C4-2B (cell line): ENCODE results near the gene VRK3.

Experiments
- CTCF ChIP-seq: fragments of 450-650 bp; conservative IDR thresholded peaks from 2 replicates; pipeline ENCODE4 v1.5.1; 2017; ENCODE audit warnings: mild to moderate bottlenecking
- ZFX ChIP-seq: fragments of 450-650 bp; IDR thresholded peaks from 2 replicates; pipeline ENCODE4 v1.6.1; 2017

GRCh38 chr19:49971991-49972411 is 53.2 kb downstream of the VRK3 start:
- TF ChIP-seq CTCF, result no peak
- TF ChIP-seq ZFX, result no peak
